ENCODE measurements around the gene GPS2.
"Not testable (repeated sequence)": the region's sequence is repeated elsewhere in the genome, so short reads cannot be mapped to it uniquely, and the experiment has no call there.

The GPS2 gene

DNA sequence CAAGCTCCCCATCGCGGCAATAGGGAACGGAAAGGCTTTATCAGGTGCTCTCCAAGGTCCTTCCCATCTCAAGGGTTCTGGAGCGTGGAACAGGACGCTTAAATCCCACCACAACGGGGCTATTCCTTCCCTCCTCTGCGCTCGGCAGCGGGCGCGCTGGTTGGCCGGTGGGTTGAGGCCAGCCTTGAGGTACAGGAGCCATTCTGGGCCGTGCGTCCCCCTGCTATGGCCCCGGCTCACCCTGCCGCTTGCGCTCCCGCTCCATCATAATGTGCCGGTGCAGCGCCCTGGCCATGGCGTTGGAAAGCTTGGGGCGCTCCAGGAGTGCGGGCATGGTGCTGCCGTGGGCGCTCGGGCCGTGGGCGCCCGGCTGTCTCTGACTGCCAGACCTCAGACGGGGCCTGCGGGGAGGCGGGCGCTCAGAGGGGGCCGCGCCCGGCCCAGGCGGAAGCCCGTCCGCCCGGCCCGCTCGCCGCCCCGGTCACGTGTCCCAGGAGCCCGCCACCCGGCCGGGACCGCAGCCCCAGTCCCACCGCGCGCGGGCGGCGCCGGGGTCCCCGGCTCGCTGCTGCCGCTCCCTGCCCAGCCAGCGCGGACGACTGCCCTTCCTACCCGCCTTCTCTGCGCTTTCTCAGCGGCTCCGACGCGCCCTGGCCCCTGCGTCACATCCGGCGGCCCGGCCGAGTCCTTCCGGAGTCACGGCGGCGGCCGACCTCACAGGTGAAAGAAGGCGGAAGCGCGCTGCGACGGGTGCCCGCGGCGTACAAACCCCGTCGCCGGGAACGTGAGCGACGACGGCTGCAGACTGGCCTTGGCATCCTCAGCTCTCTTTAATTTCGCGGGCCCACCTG is at the start of gene GPS2:
TSS of gene GPS2 (minus strand) at position 642 of the 851 bp plus-strand sequence. CDS start at position 334, 308 bp downstream.
- DNase-seq: no peak

- DNase-seq: no peak
Measured at GRCh38 chr17:7363311-7363710, 48.2 kb upstream of the GPS2 start.

GRCh38 chr17:7361906-7362305 is 46.7 kb upstream of the GPS2 start:
- no peak for DNase-seq

DNA sequence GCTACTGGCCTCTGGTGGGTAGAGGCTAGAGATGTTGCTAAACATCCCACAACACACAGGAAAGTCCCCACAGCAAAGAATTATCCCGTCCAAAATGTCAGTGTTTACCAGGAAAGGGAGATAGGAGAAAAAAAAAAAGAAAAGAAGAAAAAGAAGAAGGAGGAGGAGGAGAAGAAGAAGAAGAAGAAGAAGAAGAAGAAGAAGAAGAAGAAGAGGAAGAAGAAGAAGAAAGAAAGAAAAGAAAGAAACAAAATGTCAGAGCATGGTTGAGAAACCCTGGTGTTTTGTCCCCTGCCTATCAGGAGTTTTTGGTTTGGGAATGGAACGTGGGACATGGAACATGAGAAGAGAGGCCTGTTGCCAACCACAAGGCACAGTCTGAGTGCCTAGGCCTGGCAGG is 42.2 kb upstream of the GPS2 start:
- DNase-seq: no peak

DNA sequence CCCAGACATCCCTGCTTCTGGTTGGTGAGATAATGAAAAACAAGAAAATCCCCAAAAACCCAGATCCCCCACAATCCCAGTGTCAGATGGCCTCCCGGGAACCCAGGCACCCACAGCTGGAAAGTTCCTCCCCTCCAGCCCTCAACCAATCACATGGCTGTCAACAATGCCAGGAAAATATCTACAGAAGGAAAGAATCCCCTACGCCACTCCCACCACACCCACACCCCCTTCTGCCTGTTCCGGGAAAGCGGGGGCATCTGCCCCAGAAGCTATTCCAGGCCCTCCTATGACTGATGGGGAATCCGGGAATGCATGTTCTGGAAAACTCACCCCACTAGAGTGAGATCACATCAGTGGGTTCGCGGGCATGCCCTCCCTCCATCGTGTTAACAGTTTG is 41.6 kb upstream of the GPS2 start:
- DNase-seq: no peak

DNA sequence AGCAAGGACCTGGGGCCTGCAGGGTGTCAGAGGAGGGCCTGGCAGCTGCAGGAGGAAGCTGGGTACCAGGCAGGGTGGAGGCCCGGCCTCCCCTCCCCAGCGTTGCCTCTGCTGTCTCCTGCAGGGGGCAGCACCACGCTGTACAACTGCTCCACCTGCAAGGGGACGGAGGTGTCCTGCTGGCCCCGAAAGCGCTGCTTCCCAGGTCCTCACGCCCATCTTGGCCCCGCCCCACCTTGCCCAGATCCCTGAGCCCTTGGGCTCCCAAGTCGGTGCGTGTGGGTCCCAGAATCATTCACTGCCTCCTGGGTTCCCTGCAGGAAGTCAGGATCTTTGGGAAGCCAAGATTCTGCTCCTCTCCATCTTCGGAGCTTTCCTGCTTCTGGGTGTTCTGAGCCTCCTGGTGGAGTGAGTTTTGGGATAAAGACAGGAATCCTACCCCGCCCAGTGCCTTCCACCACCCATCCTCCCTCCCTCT is 41.0 kb upstream of the GPS2 start:
- DNase-seq: no peak

DNA sequence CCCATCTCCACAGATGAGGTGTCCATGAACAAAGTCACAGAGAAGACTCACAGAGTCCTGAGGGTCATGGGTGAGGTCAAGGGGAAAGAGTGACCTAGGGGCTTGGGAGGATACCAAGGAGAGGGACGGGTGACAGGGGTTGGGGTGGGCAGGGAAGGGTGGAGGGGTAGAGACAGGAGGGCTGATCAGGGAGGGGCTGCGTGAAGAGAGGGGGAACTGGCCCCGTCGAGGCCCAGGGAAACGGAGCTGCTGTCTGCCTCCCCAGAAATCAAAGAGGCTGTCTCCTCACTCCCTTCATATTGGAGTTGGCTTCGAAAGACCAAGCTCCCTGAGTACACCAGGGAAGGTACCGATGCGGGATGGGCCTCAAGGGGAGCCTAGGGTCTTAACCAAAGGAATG is 40.4 kb upstream of the GPS2 start:
- no peak for DNase-seq

DNA sequence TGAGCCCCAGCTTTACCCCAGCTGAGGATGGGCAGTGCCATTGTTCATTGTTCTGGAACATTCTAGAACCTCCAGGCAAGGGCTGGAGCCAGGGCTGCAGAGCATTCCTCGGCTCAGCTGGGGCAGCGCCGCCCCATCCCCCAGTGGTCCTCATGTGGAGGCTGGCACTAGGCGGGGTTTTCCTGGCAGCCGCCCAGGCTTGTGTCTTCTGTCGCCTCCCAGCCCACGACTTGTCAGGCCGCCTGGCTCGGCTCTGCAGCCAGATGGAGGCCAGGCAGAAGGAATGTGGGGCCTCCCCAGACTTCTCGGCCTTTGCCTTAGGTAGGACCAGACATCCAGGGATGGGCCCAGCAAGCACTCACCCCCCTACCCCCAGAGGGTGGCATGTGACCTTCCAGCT is 39.9 kb upstream of the GPS2 start, which contains the start of gene TMEM95:
TSS of gene TMEM95 (plus strand) at position 104 of the 400 bp plus-strand sequence. CDS start at position 153, 49 bp downstream.
- DNase-seq: no peak

DNA sequence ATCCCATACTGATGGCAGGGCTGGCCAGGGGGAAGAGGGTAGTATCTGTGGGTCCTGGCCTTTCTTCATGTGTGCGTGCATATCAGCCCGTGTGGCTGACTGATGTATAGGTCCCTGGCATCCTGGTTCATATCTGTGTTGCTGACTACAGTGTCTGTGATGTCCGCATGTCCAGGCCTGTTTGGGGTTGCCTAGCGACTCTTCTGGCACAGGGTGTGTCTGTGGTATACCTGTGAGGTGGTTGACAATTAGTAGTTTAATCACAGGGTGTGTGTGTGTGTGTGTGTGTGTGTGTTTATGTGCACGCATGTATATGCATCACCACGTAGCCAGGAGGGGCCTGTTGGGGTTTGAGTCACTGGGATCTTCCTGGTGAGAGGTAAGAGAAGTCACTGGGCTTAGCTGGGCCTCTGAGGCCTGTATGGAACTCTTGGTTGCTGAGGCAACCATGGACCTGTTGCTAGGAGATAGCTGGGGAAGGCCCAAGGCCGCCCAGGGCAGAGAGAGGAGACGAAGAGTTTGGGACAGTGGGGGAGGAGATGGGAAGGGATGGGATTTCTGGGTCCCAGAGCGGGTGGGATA is 39.2 kb upstream of the GPS2 start:
- no peak for DNase-seq

DNA sequence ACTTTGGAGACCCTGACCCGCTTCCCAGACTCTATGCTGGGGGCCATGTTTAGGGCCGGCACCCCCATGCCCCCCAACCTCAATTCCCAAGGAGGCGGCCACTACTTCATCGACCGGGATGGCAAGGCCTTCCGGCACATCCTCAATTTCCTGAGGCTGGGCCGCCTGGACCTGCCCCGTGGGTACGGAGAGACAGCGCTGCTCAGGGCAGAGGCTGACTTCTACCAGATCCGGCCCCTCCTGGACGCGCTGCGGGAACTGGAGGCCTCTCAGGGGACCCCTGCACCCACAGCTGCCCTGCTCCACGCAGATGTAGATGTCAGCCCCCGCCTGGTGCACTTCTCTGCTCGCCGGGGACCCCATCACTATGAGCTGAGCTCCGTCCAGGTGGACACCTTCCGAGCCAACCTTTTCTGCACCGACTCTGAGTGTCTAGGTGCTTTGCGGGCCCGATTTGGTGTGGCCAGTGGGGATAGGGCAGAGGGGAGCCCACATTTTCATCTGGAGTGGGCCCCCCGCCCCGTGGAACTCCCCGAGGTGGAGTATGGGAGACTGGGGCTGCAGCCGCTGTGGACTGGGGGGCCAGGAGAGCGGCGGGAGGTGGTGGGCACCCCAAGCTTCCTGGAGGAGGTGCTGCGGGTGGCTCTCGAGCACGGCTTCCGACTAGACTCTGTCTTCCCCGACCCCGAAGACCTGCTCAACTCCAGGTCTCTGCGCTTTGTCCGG is 37.9 kb upstream of the GPS2 start:
- DNase-seq: no peak

- DNase-seq: no peak
Measured at GRCh38 chr17:7352503-7352889, 37.3 kb upstream of the GPS2 start.

DNA sequence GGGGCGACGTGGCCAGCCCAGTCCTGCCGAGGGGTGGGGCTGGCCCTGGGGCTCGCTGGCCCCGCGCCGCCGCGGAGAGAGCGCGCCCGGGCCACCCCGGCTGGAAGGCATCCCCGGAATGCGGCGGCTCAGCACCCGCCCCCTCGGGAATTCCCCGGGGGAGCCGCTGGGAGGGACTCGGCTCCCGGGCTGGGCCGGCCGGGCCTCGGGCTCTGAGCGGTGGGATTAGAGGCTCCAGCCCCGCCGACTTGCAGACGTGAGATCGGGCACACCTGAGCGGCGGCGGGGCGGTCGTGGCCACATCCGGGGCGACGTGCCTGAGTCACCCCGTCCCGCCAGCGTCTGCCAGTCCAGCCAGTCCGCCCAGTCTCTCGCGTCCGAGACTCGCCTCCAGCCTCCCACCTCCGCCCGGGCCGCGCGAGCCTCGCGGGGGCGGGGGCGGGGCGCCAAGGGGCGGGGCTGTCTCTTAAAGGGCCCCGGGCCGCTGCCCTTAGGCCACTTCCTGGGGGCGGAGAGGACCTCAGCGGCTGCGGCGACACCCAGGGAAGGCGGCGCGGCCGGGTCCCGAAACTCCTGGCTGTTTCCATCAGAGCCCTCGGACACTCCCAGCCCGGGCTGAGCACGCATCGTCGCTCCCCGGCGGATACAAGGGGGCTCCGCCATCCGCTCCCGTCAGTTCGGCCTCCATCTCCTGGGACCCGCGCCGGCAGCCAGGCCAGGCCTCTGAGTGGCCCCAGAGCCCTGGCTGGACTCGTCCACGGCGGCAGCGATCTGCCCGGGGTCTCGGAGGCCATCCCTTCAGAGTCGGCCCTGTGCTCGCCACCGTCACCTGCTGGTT is 36.7 kb upstream of the GPS2 start, which contains the start of gene KCTD11:
TSS of gene KCTD11 (plus strand) at position 498 of the 838 bp plus-strand sequence.
- DNase-seq: no peak

GRCh38 chr17:7348478-7349242 is 33.5 kb upstream of the GPS2 start:
- DNase-seq: no peak

GRCh38 chr17:7347630-7348477 is 32.7 kb upstream of the GPS2 start:
- DNase-seq: no peak

GRCh38 chr17:7346761-7347614 is 31.8 kb upstream of the GPS2 start:
- no peak for DNase-seq

GRCh38 chr17:7343250-7343649 is 28.1 kb upstream of the GPS2 start:
- DNase-seq: no peak

DNA sequence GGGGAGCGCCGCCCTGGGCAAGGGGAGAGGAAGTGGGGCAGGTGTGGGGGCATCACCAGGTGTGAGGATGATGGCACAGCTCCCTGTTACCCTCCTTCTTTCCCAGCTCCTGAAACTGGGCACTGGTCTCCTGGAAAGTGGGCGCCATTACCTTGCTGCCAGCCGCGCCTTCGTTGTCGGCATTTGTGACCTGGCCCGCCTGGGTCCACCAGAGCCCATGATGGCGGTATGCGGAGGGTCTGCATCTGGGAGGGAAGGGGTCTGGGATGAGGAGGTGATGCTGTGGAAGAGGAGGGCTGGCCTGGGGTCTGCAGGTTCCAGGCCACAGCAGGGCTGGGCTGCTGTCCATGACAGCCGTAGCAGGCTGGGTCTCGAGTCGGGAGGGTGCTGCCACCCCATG is 26.7 kb upstream of the GPS2 start:
- no peak for DNase-seq

- DNase-seq: no peak
Measured at GRCh38 chr17:7340179-7340578, 25.0 kb upstream of the GPS2 start.

- not testable (repeated sequence) for DNase-seq
Measured at GRCh38 chr17:7337600-7337999, 22.4 kb upstream of the GPS2 start.

All from NCI-H187 treated with DMSO at 0.1 percent for 48 hours (cell line).